AG09309 (cell line): ENCODE measurements around the gene LDLRAD4.

ENCODE experiments used
- DNase-seq: peaks from one replicate; pipeline ENCODE4 v3.0.0-alpha.2; 2010; ENCODE audit warnings: low read depth
- H3K4me3 ChIP-seq: 2 replicates; pipeline ENCODE4 v1.5.1; 2011; ENCODE audit warnings: mild to moderate bottlenecking, low read depth, low read length, moderate library complexity; ENCODE audit not compliant: control insufficient read depth
- CTCF ChIP-seq: IDR thresholded peaks from 2 replicates; pipeline ENCODE4 v1.5.1; 2011; ENCODE audit warnings: mild to moderate bottlenecking, low read depth, low read length, inconsistent platforms; ENCODE audit not compliant: insufficient read depth, control insufficient read depth; ENCODE audit errors: missing control alignments

LDLRAD4 gene

GRCh38 chr18:13268158-13269012 lies 49.8 kb downstream of the LDLRAD4 start:
- H3K4me3 ChIP-seq: no peak overlapping the region
- peak; percentile 5 for DNase-seq
- TF ChIP-seq CTCF: no peak

- no peak for TF ChIP-seq CTCF
- H3K4me3 ChIP-seq: no peak overlapping the region
- DNase-seq: no peak
These were observed 50.4 kb downstream of the LDLRAD4 start for GRCh38 chr18:13269013-13269280.

- TF ChIP-seq CTCF: no peak
- no peak overlapping the region for H3K4me3 ChIP-seq
- DNase-seq: no peak
These were observed 51.0 kb downstream of the LDLRAD4 start for GRCh38 chr18:13269521-13270011.

- no peak for DNase-seq
- no peak for TF ChIP-seq CTCF
- no peak overlapping the region for H3K4me3 ChIP-seq
These were observed 51.8 kb downstream of the LDLRAD4 start for GRCh38 chr18:13270279-13270855.

GRCh38 chr18:13271302-13271911 lies 52.8 kb downstream of the LDLRAD4 start:
- no peak overlapping the region for H3K4me3 ChIP-seq
- TF ChIP-seq CTCF: no peak
- no peak for DNase-seq

- no peak overlapping the region for H3K4me3 ChIP-seq
- no peak for DNase-seq
- TF ChIP-seq CTCF: no peak
These were observed 53.9 kb downstream of the LDLRAD4 start for GRCh38 chr18:13272416-13272815.
